ENCODE measurements around the gene VSTM2L. TPM values are rescaled to one million over a fixed set of nuclear protein-coding genes. Genes with fewer than 3 reads are reported as not detected.

The VSTM2L gene
- total RNA-seq, 1 donor from 2014 or later, result not detected

DNA sequence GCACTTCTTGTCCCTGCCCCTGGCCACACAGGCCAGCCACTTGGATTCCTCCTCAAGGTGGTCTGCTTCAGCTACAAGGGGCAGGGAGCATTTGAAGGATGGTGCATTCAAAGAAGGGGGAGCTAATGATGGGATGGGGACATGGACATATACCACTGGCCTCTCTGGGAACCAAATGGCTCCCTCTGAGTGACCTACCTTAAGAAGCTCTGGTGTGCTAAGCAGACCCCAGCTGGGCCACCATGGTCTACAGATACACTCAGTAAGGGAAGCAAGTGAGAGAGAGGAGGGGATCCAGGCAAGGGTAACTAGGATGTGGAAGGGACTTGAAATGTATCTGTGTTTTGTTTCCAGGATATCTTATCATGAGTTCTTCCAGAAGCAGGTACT is 67.9 kb downstream of the VSTM2L start:
- intact Hi-C loops (cut with micrococcal nuclease), result no loop called here
- peaks cover 19% of the 10 kb centered on the region for H3K9me3 Mint-ChIP-seq
- H3K4me3 Mint-ChIP-seq, result no peak overlapping the region
- ChIA-PET CTCF (interaction anchor here (1.1 kb wide), 1 partner anchor 22 kb away, joined by 3 read pairs; no protein-coding TSS in a partner anchor), POLR2A (no interaction called here)
- ATAC-seq (ENCODE audit: low read depth), result no peak
- TF ChIP-seq, protein P1, sequence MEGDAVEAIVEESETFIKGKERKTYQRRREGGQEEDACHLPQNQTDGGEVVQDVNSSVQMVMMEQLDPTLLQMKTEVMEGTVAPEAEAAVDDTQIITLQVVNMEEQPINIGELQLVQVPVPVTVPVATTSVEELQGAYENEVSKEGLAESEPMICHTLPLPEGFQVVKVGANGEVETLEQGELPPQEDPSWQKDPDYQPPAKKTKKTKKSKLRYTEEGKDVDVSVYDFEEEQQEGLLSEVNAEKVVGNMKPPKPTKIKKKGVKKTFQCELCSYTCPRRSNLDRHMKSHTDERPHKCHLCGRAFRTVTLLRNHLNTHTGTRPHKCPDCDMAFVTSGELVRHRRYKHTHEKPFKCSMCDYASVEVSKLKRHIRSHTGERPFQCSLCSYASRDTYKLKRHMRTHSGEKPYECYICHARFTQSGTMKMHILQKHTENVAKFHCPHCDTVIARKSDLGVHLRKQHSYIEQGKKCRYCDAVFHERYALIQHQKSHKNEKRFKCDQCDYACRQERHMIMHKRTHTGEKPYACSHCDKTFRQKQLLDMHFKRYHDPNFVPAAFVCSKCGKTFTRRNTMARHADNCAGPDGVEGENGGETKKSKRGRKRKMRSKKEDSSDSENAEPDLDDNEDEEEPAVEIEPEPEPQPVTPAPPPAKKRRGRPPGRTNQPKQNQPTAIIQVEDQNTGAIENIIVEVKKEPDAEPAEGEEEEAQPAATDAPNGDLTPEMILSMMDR (IDR thresholded peaks at IDR 0.05), result no peak
- H3K27ac Mint-ChIP-seq, result no peak overlapping the region
- H3K36me3 Mint-ChIP-seq (ENCODE audit: low read depth), result peaks cover 2% of the 10 kb centered on the region
- no peak for DNase-seq
- peaks cover 21% of the 10 kb centered on the region for H3K27me3 Mint-ChIP-seq
- H3K4me1 Mint-ChIP-seq, result no peaks in the 10 kb centered on the region

DNA sequence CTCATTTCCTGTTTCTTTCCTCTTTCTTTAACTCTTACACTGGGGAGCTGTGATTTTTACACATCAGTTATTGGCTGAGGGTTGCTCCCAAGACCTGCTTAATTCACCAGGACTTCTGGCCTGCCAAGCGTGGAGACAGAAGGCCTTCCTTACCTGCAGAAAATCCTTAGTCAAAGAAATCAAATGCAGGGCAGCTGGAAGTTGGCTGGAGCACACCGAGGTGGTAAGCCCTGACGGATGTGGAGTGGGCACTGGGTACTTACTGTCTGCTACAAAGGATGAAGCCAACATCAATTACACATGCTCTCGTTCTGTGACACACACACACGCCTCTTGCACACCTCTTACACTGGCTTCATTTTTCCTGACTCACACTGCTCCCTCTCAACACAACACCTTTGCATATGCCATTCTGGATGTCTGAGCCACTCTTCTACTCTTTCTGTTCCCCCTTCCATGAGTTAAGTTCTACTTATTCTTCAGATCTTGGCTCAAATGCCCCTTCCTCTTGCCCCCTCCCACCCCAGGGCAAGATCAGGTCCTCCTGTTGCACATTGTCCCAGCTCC is 68.7 kb downstream of the VSTM2L start:
- ChIA-PET CTCF (interaction anchor here (1.1 kb wide), 1 partner anchor 21 kb away, joined by 3 read pairs; no protein-coding TSS in a partner anchor), POLR2A (no interaction called here)
- H3K27me3 Mint-ChIP-seq, result peaks cover 16% of the 10 kb centered on the region
- TF ChIP-seq, protein P1 (IDR thresholded peaks at IDR 0.05), result no peak
- no peak overlapping the region for H3K4me3 Mint-ChIP-seq
- no peak overlapping the region for H3K27ac Mint-ChIP-seq
- H3K9me3 Mint-ChIP-seq, result peaks cover 16% of the 10 kb centered on the region
- DNase-seq (no peak), ATAC-seq (ENCODE audit: low read depth) (no peak)
- peaks cover 4% of the 10 kb centered on the region for H3K4me1 Mint-ChIP-seq
- intact Hi-C loops (cut with micrococcal nuclease), result no loop called here
- H3K36me3 Mint-ChIP-seq (ENCODE audit: low read depth), result peaks cover 2% of the 10 kb centered on the region

DNA sequence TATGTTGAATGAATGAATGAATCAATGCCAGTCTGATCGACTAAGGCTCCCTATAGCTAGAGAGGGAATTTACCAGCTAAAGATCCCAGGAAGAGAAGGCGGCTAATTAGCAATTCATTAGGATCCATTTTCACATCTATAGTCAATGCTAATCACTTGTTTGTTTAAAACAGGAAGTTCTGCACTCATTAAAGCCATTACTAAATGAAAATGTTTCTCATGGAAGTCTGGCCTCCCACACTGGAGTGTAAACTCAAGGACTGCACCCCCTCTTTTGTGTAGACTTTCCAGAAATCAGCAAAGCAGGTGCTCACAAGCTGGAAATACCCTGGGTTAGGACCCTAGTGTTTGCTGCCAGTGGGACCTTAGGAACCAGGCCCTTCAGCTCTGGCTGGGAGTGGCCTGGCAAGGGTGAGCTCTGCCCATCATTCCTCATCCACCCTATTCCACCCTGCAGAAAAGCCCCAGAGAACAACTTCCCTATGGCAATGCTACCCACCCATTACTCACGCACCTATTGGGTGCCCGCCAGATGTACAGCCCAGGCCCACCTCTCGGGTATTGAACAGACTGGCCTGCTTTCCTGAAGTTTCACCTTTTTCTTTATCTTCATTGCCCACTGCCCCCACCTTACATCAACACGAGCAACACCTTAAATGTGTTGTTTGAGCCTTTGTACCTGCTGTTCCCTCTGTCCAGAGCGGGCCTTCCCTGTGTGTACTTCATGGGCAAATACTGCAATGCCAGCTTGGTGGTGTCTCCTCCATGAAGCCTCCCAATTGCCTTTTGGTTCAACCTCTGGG is 69.5 kb downstream of the VSTM2L start:
- peaks cover 2% of the 10 kb centered on the region for H3K36me3 Mint-ChIP-seq (ENCODE audit: low read depth)
- no peak for ATAC-seq (ENCODE audit: low read depth)
- TF ChIP-seq, protein P1 (IDR thresholded peaks at IDR 0.05), result no peak
- ChIA-PET CTCF (no interaction called here), POLR2A (no interaction called here)
- H3K4me3 Mint-ChIP-seq, result no peak overlapping the region
- peaks cover 11% of the 10 kb centered on the region for H3K27me3 Mint-ChIP-seq
- intact Hi-C loops (cut with micrococcal nuclease), result no loop called here
- peaks cover 9% of the 10 kb centered on the region for H3K9me3 Mint-ChIP-seq
- no peak overlapping the region for H3K27ac Mint-ChIP-seq
- DNase-seq, result no peak
- peaks cover 10% of the 10 kb centered on the region for H3K4me1 Mint-ChIP-seq

DNA sequence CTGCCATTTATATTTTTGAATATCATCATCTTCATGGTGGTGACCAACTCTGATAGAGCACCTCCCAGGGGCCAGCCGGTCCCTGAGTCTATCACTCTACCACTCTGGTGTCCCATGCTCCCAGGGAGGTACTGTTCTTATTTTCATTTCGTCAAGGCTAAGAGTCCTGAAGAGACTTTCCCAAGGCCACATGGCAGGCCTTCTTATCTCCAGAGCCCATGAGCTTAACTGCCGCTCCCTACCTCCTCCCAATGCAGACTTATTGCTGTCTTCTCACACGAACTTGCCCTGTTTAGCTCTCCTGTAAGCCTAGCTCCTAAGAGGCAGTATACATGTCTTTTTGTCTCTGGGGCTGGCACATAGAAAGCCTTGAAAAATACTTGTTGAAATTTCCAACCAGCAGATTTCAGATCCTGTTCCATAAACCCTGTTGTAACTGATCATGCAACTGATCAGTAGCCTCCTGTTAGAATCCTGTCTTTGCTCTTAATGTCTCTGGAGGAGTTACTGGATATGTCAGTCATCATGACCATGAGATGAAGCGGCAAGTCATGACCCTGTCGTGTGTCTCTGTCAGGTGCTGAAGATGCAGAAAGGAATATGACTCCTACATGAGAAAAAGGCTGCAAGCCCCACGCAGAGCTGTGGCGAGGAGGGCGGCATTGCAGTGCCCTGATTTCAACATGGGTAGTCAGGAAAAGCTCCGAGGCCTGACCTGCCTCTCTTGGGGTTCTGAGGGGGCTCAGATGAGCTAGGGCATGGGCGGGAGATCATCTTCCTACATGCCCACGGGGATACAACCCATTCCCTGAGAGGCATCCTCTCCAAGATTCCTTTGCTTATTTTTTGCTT is 70.4 kb downstream of the VSTM2L start:
- H3K36me3 Mint-ChIP-seq (ENCODE audit: low read depth), result peaks cover 2% of the 10 kb centered on the region
- TF ChIP-seq, protein P1 (IDR thresholded peaks at IDR 0.05), result no peak
- ATAC-seq (ENCODE audit: low read depth), result no peak
- peaks cover 9% of the 10 kb centered on the region for H3K27me3 Mint-ChIP-seq
- ChIA-PET CTCF (no interaction called here), POLR2A (no interaction called here)
- H3K27ac Mint-ChIP-seq, result no peak overlapping the region
- peaks cover 16% of the 10 kb centered on the region for H3K4me1 Mint-ChIP-seq
- H3K4me3 Mint-ChIP-seq, result no peak overlapping the region
- intact Hi-C loops (cut with micrococcal nuclease), result no loop called here
- no peak for DNase-seq
- peaks cover 3% of the 10 kb centered on the region for H3K9me3 Mint-ChIP-seq

DNA sequence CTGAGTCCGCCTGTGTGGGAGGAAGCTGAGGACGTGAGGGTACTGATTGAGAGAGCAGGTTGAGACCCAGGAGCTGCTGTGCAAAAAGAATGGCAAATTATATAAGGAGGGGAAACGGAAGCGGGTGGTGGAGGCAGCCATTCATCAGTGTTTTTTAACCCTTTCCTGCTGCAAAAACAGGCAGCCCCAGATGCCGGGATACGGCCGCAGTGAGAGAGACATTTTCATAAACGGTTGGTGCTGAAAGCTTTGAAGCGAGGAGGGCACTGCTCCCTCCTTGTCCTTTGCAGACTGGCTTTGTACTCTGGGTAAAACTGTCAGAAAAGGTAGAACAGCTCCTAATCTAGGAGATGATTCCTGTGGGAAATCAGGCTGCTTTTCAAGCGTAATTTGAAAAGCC is 74.0 kb downstream of the VSTM2L start:
- CTCF ChIA-PET, result no interaction called here
- H3K27ac Mint-ChIP-seq, result no peak overlapping the region
- intact Hi-C loops (cut with micrococcal nuclease), result no loop called here
- DNase-seq (no peak), ATAC-seq (ENCODE audit: low read depth) (no peak)
- no peak overlapping the region for H3K4me3 Mint-ChIP-seq
- H3K36me3 Mint-ChIP-seq (ENCODE audit: low read depth), result peaks cover 12% of the 10 kb centered on the region
- POLR2A ChIA-PET, result no interaction called here
- no peaks in the 10 kb centered on the region for H3K9me3 Mint-ChIP-seq
- H3K27me3 Mint-ChIP-seq, result no peaks in the 10 kb centered on the region
- TF ChIP-seq, protein P1 (IDR thresholded peaks at IDR 0.05), result no peak
- H3K4me1 Mint-ChIP-seq, result peaks cover 16% of the 10 kb centered on the region

Measured in activated B cell treated with CpG ODN at 0.5 μM for 24 hours (primary cell).